Activated CD4-positive, alpha-beta T cell treated with anti-CD3 and anti-CD28 coated beads, Interleukin-2, Interleukin-6, amounts not matched to agents 100 ng/mL and 50 ng/mL, durations not matched to agents 16 hours and 8 hours (primary cell): ENCODE data around the gene PGBD5.

Experiments
- DNase-seq: peaks from one replicate; pipeline ENCODE4 v3.0.0-alpha.2; 2020

The PGBD5 gene

DNA sequence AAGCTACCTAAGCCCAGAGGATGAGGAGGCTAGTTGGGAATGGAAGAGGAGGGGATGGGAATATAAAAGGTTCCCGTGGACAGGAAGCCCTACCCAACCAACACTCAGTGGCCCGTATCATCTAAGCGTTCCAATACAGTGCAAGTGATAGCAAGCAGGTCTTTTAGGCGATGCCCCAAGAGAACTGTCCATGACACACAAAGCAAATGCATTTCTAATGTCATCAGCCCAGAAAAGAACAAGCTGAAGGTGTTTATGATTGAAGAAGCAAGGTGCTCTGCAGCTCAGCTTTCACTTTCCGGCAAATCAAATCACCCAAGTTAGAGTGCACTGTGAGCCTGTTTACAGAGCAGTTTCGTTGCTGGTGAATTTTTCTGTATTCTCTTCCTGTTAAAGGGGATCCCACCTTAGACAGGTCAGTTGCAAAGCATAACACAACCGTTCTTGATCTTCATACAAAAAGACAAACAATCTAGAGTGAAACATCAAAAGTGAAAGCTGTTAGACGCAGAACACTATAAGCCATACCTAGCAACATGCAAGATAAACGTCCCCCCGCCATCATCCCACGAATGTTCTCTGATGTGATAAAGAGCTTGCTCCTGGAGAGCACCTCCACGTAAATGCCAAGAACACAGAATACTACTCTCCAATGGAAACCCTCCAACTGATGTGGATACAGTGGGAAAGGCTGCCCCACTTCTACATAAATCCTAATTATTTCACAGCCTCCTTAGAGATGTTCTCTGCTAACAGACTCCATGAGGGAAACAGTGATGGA is 54.0 kb downstream of the PGBD5 start:
- no peak for DNase-seq

DNA sequence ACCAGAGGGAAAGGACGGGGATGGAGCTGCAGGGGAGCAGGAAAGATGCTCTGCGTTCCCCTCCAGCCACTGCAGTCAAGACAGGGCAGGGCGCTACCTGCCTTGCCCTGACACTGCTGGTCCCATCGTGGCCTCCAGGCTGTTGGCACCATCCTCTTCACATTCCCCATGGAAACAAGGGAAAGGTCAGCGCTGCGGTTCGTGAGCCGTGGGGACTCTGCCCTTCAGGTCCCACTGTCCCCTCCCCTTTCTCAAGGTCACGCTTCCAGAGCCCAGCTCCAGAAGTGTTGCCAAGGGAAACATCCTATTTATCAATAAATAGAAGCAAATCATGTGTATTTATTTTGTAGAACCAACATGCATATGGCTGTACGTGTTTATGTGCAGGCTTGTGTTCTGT is 56.0 kb downstream of the PGBD5 start:
- DNase-seq: no peak

DNA sequence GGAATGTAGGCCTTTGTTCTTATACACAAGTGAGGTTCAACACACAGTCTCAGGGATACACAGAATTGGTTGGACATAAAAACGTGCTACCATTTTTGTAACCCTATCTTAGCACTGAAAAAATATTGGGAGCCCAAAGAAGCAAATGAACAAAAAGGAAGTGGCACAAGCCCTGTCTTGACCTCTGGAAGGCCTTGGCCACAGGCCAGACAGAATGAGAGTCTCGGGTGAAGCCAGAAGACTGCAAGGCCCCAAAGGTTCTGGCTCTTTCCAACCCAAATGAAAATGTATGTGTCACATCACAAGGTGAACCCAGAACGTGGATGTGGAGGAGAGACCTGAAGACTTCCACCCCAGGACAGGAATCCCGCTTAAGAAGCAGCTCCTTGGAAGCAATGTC is 57.3 kb downstream of the PGBD5 start:
- DNase-seq: no peak

DNA sequence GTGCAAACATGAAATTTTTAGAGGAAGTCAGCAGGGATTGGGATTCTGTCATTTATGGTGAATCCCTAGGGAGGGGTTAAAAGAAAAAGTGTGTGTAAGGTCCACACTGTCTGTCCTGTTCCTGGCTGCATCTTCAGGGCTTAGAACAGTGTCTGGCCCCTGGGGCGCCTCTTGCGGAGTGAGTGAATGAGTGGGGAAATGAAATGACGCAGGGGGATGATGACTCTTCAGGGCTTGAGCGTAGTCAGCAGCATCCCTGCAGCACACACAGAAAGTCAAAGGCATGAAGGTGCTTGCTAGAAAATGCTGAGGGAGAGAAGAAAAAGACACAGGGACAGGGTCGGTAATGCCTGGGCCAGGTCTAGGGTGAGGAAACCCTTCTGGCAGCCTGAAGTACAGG is 57.8 kb downstream of the PGBD5 start:
- no peak for DNase-seq

DNA sequence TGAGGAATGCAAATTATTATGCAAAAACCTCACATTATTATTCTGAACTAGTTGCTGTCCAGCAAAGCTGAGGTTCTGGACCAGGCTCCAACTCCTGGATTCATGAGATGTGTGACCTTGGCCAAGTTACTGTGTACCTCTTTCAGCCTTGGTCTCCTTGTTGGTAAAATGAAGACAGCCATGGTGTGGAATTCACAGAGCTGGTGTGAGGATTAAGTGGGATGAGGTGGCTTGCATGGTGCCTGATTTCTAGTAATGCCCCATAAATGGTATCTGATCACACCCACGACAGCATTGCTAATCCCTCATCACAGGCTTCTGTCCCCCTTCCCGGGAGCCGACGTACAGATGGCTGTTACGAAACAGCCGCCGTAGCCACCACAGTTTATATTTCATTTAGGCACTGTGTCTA is 59.6 kb downstream of the PGBD5 start:
- DNase-seq: no peak

DNA sequence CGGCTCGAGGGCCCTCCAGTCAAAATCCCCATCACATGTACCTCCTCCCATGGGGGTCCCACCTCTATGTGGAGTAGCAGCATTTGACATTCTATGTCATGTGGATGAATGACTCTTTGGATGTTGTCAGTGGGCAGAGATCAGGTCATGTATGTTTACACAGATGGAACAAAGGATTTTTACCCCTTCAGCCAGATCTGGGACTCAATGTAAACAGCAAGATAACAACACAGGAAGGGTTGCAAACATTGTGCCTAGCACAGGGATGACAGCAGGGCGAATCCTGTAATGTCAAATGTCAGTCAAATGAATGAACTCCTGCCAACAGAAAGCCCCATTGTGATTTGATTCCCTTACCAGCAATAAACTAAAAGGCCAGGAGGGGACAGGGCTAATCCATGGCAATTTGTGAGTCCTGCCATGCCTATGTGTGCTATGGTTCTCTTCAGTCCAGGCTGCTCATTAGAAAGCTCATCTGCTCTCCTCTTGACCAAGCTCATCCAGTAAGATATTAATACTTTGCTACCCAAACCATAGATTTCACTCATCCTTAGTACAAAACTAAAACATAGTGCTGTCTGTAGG is 60.3 kb downstream of the PGBD5 start:
- no peak for DNase-seq

DNA sequence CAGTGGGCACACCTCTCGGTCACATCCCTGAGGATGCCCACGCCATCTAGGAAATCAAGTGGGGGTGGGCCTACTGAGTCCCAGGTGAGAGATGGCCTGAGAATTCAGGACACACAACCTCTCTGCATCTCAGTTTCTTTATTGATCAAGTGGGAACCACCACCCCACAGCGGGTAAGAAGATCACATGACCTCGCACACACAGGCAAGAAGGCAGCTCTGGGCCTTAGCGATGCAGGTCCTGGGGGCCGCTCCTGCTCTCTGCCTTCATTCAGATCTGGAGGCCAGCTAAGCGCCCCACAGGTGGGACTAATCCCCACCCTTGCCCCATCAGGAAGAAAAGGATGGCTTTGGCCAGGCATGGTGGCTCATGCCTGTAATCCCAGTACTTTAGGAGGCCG is 63.2 kb downstream of the PGBD5 start:
- DNase-seq: no peak

DNA sequence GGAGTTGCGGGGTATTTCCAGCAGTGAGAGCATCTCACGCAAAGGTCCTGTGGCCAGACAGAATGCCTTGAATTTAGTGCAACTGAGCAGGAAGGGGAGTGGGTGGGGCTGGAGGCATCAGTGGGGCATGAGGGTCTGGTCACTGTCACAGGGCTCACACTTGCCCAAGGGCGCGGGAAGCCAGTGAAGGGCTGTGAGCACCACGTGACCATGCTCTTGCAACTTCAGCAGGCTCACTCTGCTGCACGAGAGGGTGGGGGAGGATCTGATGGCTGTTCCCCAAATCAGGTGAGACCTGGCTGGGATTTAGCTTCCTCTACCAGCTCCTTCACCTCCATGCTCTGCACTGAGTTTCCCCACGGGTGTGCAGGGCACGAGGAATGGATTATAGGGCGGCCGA is 64.2 kb downstream of the PGBD5 start:
- DNase-seq: no peak

DNA sequence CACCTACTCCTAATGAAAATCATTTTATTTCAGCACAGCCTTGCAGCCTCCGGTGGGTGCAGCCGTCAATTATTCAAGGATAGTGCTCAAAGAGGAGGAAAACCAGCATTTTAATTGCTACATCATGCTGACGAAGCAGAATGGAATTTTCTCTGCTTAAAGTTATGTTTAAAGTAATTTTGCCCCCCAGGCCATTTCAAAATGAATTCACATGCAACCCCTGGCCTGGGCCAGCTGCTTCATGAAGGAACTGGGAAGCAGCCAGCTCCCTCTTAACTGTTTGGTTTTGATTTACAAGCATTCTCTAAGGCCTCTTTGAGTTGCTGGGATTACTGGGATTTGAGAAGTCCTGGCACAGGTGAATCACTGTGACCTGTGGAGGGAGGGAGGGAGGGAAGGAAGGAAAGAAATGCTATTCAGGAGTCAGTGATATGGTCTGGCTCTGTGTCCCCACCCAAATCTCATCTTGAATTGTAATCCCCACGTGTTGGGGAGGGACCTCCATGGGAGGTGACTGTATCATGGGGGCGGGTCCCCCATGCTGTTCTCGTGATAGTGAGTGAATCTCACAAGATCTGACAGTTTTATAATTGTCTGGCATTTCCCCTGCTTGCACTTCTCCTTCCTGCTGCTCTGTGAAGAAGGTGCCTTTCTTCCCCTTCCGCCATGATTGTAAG is 66.0 kb downstream of the PGBD5 start:
- no peak for DNase-seq

DNA sequence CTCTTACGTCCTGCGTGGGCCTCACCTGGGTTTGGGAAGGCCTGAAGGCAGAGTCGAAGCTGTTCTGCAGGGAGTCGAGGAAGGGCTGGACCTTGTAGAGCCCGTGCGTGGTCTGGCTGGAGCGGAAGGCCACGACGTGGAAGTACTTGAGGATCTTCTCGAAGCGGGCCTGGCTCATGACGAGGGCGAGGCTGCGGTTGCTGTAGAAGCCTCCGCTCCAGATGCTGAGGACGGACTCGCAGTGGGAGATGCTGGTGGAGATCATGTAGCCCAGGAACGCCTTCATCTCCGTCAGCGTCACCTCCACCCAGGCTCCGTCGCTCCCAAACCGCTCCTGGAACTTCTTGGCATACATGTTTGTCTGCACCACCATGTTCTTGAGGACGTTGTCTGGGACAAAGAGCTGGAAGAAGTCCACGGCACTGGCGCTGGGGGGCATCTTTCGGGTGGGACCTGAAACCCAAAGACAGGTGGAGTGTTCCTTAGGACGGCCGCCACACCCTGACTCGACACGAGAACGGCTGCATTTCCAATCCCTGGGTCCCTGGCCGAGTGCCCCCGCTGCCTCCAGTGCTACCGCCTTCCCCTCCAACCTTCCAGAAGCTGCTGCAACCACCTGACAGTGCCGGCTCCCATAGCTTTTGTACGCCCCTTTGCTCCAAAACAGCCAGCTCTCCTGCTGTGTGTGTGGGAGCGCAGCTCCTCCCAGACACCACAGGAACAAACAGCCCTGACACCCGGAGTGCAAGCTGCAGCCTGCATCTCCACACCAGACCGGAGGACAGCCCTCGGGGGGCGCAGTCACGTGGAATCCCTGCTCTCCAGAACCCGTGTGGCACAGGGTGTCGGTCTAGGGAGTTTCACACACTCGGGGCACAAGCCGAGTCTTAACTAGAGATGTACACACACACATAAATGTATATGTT is 69.0 kb downstream of the PGBD5 start:
- no peak for DNase-seq

DNA sequence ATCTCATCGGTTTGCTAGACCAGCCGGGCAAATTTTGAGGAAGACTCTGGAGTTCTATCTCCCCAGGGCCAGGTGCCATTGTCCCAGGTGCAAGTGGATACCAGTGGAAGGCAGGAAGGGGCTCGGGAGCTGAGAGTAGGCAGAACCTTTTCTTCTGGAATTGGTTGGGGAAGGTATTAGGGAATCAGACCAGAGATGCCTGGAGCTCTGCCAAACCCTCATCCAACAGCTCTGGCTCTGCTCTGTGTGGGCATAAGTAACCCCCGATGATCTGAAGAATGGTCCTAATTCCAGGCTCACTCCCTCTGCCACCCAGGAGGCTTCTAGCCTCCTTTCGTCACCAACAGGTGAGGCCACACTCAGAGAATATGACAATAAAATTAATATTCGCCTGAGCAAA is 69.9 kb downstream of the PGBD5 start:
- DNase-seq: no peak

DNA sequence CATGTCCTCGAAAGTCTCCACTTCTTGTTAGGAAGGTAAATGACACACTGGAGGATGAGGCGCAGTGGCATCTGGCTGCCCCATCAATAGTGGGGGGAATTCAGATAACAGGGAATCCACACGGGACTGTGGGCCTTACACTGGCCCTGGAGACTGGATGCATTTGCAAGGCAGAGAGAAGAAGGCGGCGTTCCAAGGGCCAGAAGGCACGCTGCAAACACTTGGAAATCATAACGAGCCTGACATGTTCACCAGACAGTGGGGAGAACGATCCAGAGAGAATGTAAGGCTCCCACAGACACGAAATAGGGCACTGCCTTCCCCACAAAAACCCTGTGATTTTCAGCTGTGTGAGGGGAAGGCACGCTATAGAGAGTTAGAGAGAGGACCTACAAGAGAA is 70.5 kb downstream of the PGBD5 start:
- DNase-seq: no peak

DNA sequence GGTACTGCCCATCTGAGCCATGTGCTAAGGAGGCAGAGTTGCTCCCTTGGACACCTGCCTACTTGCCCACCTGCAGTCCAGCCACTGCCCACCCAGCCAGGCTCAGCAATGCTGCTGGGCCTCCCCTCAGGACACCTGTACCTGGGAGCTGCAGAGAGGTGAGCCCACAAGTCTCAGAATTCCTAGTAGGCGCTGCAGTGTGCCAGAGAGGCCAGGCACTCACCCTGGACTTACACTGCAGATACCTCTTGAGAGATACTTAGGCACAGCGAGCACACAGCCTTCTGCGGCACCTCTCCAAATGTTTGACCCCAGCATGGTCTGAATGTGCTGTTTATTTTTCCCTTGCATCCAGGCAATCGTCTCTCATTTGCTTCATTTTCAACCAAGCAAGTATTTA is 71.0 kb downstream of the PGBD5 start:
- DNase-seq: no peak

DNA sequence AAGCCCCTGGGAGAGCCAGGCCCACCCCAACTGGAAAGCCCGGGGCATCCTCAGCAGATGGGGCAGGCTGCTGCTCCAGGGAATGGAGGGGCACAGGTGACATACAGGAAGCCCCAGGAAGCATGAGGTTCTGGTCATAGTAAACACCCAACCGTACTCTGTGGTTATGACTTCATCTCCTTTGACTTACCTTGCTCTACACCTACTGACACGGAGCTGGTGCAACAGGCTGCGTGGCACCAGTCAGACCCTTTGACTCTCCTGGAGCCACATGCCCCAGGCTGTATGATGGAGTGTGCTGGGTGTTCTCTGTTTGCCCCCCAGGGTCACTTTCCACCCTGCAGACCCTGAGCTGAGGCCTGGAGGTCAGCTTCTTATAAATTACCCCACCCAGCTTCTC is 72.1 kb downstream of the PGBD5 start:
- DNase-seq: no peak

DNA sequence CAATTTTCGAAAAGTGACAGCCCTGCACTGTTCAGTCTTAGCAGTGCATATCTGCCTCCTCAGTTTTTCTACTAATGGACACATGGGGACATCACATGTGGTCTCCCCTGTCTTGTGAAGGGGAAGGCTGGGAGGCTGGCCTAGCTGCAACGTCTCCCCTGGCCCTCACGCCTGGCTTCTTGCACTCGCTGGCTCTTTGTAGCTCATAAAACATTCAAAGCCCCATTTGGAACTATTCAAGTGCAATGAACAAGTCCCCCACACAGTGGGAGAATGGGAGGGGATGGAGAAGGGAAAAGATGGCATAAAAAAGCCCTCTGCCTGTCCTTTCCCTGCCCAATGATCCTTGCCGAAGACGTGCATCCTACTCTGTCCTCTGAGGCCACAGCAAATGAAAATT is 73.6 kb downstream of the PGBD5 start:
- no peak for DNase-seq

DNA sequence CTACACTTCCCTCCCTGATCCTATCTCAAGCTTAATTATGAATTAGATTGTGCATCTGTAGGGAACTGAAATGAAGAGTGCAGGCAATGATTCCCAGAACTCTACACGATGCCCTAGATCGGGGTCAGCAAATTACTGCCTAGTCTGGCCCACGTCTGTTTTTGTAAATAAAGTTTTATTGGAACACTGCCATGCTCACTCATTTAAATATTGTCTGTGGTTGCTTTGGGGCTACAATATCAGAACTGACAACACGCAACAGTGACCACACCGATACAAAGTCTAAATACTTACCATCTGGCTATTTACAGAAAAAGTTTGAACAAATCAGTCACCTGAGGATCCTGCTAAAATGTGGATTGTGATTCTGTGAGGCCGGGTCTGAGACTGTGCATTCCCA is 74.1 kb downstream of the PGBD5 start:
- DNase-seq: no peak

DNA sequence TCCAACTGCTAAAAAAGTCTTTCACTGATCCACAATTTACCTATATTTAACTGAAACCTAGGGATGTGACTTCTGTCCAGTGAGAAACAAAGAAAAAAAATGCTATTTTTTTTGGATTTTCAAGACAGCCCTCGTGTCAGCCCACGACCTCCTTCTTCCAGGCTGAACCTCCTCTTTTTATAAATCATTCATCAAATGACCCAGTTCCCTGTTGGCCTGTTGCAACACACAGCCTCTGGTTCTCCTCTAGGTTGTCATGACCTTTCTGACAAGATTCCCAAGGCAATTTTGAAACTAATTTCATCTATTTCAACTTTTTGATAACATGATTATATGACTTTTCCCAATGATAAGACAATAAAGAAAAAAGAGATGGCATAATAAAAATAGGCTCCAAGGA is 74.6 kb downstream of the PGBD5 start:
- no peak for DNase-seq

DNA sequence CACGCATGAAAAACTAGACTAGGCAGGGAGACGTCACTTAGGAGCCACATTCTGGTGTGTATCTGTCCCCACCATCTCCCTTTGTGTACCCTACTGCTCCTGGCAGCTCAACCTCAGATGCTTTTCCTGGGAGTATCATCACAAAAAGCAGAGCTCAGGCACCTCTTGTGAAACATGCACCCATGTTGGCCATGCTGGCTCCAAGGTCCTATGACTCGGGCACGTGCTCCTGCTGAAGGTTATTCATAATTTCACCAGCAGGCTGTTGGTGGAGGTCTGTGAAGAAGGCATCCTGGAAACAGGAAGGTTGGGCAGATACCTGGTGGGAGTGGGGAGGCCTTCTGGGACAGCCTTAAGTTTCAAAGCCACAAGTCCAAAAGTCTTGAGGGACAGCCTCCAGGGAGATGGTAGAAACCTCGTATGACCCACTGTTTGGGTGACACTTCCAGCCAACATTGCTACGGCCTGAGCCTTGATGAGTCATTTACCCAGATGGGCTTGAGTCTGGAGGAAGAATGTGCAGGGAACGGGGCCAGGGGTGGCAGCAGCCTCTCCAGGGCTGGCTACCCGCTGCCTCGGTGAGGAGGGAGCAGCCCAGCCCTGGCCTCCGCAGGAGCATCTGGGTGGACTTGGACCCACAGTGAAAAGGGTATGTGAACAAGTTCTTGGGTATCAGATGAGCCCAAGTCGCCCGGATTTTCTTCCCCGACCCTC is 75.8 kb downstream of the PGBD5 start:
- DNase-seq: no peak

DNA sequence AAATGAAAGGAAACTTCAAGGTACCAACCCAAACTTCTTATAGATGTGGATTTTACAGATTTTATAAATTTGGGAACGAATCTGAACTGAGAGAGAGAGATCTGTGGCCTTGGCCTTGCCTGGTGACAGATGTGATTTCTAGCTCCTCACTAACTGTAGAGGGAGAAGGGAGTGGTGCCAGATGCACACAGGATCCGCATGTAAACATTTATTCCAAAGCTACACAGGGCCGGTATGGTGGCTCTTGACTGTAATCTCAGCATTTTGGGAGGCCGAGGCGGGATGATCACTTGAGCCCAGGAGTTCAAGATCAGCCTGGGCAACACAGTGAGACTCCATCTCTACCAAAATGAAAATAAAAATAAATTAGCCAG is 77.1 kb downstream of the PGBD5 start:
- DNase-seq: no peak

DNA sequence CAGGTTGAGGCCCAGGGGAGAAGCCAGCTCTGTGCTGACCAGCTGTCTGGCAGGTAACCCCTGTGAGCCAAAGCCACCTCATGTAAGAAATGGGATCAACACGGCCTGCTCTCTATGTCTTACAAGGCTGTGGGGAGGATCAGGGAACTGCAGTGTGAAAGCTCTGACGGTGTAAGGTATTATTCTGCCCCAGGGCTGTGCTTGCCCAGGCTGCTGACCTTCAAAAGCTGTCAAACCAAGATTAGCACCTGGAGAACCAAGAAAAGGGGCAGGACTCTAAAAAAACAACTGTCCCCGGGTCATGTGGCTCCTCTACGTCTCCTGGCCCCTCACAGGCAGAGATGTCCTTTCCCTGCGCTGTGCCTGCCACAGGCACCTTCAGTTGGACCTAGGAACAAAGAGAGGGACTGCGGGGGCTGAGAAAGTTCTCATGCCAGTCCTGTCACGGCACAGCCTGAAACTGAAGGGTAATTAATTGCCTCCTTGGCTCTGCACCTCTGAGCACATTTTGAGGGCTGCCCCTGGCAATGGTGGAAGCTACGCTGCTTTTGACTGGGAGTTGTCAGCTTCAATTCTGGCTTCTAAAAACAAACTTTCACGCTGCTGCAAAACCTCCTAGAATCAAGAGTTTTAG is 77.6 kb downstream of the PGBD5 start:
- no peak for DNase-seq

DNA sequence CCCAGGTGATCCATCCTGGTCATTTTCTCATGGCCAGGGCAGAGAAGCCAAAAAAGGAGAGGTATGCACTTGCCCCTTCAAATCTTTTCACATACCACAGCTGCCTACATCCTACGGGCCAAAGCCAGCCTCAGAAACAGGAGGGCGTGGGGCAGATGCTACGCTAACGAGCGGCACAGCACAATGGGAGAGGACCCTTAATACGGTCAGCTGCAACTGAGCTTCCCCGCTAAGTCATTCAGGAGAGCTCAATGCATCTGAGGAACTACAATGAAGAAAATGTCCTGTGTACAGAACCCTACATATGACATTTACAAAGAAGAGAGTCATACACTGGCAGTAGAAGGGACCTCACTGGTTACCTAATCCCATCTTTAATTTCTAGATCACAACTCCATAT is 78.2 kb downstream of the PGBD5 start:
- DNase-seq: no peak
